Lower leg skin (tissue), 4 donors: ENCODE measurements around the gene MT2A. TPM values are rescaled to one million over a fixed set of nuclear protein-coding genes. Genes with fewer than 3 reads are reported as not detected.

Source experiments
- DNase-seq, 2 donors: peaks; one replicate each; pipeline ENCODE4 v3.0.0-alpha.2; 2019; ENCODE audit warnings: low spot score in 2 of 2
- H3K4me3 ChIP-seq: fragments of 200-600 bp; sonication (generic); 2 replicates; pipeline ENCODE4 v1.5.1; 2017; ENCODE audit warnings: mild to moderate bottlenecking, low read depth; ENCODE audit not compliant: poor library complexity, severe bottlenecking
- POLR2A ChIP-seq, 2 donors: fragments of 450-650 bp; IDR thresholded peaks; one replicate each; pipeline ENCODE4 v1.6.1; 2016 to 2017; ENCODE audit warnings: antibody characterized with exemption in 2 of 2, mild to moderate bottlenecking in 1 of 2, moderate library complexity in 1 of 2
- WGBS, 2 donors: methylation state at CpG; one replicate each; pipeline ENCODE4 v1.1.5; 2018; 5-methylcytosine and 5-hydroxymethylcytosine counted together
- intact Hi-C: fragments of 100-400 bp; cut with DNase I; formaldehyde crosslinking; loops from one replicate; pipeline ENCODE4 v1.15.0; 2023; ENCODE audit warnings: low total_unique reads
- total RNA-seq, 4 donors: library from RNA; depleted of rRNA; stranded (reverse); fragments of >200 nt; gene quantifications; one replicate each; pipeline ENCODE4 v1.1.0, GENCODE V29; 2016
- TF ChIP-seq, protein P1 (sequence below), 3 donors: fragments of 450-650 bp; IDR thresholded peaks; one replicate each; pipeline ENCODE4 v1.5.1; 2016; ENCODE audit warnings: antibody characterized with exemption in 3 of 3, mild to moderate bottlenecking in 3 of 3, moderate library complexity in 2 of 3

Gene MT2A
- total RNA-seq, 4 donors from 2014 or later: 35.8 to 190 (median 135) TPM

DNA sequence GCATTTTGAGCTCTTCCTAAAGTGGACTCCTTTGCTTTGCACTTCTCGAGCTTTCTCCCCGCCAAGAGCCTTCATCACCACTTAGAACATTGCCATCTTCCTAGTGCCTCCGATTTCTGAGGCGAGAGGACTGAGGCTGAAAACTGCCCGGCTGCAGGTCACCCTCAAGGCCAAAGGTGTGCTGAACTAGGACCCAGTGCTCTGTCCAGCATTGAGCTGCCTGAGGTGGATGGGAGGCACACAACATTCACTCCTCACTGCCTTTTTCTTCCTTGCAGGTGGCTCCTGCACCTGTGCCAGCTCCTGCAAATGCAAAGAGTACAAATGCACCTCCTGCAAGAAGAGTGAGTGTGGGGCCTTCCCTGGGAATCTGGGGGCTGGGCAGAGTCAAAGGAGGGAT, 35.4 kb downstream of the MT2A start:
- TF ChIP-seq, protein P1, sequence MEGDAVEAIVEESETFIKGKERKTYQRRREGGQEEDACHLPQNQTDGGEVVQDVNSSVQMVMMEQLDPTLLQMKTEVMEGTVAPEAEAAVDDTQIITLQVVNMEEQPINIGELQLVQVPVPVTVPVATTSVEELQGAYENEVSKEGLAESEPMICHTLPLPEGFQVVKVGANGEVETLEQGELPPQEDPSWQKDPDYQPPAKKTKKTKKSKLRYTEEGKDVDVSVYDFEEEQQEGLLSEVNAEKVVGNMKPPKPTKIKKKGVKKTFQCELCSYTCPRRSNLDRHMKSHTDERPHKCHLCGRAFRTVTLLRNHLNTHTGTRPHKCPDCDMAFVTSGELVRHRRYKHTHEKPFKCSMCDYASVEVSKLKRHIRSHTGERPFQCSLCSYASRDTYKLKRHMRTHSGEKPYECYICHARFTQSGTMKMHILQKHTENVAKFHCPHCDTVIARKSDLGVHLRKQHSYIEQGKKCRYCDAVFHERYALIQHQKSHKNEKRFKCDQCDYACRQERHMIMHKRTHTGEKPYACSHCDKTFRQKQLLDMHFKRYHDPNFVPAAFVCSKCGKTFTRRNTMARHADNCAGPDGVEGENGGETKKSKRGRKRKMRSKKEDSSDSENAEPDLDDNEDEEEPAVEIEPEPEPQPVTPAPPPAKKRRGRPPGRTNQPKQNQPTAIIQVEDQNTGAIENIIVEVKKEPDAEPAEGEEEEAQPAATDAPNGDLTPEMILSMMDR (IDR thresholded peaks at IDR 0.05): no peak
- TF ChIP-seq POLR2A (IDR thresholded peaks at IDR 0.05): no peak
- H3K4me3 ChIP-seq: no peak overlapping the region
- DNase-seq: no peak
- 70 to 77% methylated on average over 5 of the region's 5 CpGs for WGBS, 2 donors
- intact Hi-C loops: no loop called here

GRCh38 chr16:56645311-56645710, 36.9 kb downstream of the MT2A start:
- 67 to 70% methylated on average over 1 of the region's 1 CpG for WGBS, 2 donors
- no peak for DNase-seq
- no peak overlapping the region for H3K4me3 ChIP-seq
- TF ChIP-seq, protein P1 (IDR thresholded peaks at IDR 0.05): no peak
- no peak for TF ChIP-seq POLR2A (IDR thresholded peaks at IDR 0.05)
- intact Hi-C loops: no loop called here

DNA sequence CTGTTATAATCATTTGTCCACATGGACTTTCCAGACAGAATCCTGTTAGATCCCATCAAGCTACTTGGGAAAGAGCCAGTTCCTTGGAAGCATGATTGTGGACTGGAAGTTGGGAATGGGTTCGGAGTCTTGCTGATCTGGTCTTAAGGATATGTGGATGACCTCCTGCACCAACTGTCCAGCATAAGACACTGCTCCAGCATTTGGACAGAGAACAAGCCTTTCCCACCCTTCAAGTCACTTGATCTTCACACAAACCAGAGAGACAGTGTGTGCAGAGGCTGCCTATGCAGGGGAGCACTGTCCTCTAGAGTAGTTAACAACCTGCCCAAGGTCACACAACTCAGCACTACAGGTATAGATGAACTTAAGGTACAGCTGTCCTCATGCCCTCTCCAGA, 37.5 kb downstream of the MT2A start:
- 0 to 50% methylated on average over 1 of the region's 1 CpG for WGBS, 2 donors
- intact Hi-C loops: no loop called here
- TF ChIP-seq, protein P1 (IDR thresholded peaks at IDR 0.05): no peak
- no peak for TF ChIP-seq POLR2A (IDR thresholded peaks at IDR 0.05)
- DNase-seq: no peak
- no peak overlapping the region for H3K4me3 ChIP-seq

DNA sequence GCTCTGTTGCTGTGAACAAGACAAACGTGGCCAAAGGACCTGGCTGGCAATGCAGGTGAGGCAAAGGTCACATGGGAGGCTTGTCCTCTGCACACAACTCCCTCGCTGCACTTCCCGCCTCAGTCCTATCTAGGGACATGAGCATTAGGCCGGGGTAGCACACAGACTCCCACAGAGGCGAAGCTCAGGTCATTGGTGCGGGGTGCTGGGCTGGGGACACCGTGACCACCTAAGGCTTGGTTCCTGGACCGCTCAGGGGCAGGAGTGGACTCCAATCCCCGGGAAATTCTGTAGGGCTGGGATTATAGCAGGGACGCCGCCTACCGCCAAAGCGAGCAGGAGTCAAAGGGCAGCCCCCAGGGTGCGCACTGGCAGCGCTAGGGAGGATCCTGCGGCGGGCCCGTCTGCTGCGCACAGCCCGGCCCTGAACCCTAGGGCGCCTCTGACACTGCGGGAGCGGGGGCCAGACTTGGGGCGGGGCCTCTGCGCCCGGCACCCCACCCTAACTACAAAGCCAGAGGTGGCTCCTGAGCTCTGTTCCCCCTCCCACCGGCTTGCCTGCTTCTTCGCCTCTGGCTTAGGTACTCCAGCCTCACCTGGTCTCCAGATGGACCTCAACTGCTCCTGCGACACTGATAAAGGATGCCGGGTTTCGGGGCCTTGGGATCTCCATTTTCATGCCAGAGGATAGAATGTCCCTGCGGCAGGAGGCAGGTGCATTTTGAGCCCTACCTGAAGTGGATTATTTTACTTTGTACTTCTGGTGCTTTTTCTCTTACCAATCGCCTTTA, 39.5 kb downstream of the MT2A start:
- TF ChIP-seq POLR2A (IDR thresholded peaks at IDR 0.05): no peak
- TF ChIP-seq, protein P1 (IDR thresholded peaks at IDR 0.05): no peak

DNA sequence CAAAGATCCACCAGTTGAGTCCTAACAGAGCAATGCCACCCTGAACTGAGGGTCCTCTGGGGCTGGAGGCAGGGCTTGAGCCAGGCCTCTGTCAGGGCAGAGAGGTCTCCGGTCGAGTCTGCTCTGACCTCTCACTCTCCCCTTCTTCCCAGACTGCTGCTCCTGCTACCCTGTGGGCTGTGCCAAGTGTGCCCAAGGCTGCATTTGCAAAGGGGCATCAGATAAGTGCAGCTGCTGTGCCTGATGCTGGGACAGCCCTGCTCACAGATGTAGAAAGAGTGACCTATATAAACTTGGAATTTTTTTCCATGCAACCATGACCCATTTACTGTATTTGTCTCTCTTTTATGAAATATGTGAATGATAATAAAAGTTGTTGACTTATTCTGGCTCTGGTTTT, 40.9 kb downstream of the MT2A start:
- no peak overlapping the region for H3K4me3 ChIP-seq
- DNase-seq: no peak
- WGBS, 2 donors: 87 to 96% methylated on average over 2 of the region's 2 CpGs
- TF ChIP-seq, protein P1 (IDR thresholded peaks at IDR 0.05): no peak
- TF ChIP-seq POLR2A (IDR thresholded peaks at IDR 0.05): no peak
- intact Hi-C loops: no loop called here

More for the DNA sequence above, 39.5 kb downstream of the MT2A start:
- intact Hi-C loops: no loop called here
- 52 to 63% methylated on average over 22 to 29 of the region's 33 CpGs for WGBS, 2 donors
- DNase-seq: no peak
- H3K4me3 ChIP-seq: no peak overlapping the region

DNA sequence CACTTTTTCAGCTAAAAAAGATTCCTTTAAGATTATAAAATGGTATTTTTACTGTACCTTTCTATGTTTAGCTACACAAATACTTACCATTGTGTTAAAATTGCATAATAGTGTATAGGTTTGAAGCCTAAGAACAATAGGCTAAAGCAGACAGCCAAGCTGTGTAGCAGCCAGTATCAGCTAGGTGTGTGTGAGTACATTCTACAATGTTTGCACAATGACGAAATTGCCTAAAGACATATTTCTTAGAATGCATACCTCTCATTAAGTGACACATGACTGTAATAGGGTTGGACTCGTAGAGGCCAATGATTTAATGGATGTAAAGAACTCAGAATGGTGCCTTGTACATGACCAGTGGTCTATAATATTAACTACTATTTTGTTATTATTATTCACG, 41.4 kb downstream of the MT2A start:
- intact Hi-C loops: no loop called here
- no peak for DNase-seq
- TF ChIP-seq POLR2A (IDR thresholded peaks at IDR 0.05): no peak
- TF ChIP-seq, protein P1 (IDR thresholded peaks at IDR 0.05): no peak
- 61 to 72% methylated on average over 3 of the region's 3 CpGs for WGBS, 2 donors
- H3K4me3 ChIP-seq: no peak overlapping the region
